ENCODE measurements around the gene CCIN.
"Not testable (repeated sequence)": the region's sequence is repeated elsewhere in the genome, so short reads cannot be mapped to it uniquely, and the experiment has no call there.

Gene CCIN

DNA sequence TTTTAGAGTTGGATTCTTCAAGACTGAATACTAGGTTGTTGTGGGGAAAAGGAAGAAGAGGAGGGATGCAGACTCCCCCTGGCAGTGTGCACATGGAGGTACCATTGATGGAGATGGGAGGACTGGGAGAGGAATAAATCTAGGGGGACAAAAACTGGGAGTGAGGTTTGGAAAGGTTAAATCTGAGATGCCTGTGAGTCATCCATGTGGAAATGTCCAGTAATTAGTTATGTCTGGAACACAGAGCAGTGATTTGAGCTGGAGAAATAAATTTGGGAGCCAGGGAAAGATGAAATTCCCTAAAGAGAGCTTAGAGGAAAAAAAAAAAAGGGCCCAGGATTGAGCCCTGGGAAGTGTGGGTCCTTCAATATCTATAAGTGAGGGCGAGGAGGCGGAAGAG lies 8.0 kb upstream of the CCIN start:
- DNase-seq, result no peak

GRCh38 chr9:36162211-36162738 lies 6.9 kb upstream of the CCIN start:
- DNase-seq, result no peak

DNA sequence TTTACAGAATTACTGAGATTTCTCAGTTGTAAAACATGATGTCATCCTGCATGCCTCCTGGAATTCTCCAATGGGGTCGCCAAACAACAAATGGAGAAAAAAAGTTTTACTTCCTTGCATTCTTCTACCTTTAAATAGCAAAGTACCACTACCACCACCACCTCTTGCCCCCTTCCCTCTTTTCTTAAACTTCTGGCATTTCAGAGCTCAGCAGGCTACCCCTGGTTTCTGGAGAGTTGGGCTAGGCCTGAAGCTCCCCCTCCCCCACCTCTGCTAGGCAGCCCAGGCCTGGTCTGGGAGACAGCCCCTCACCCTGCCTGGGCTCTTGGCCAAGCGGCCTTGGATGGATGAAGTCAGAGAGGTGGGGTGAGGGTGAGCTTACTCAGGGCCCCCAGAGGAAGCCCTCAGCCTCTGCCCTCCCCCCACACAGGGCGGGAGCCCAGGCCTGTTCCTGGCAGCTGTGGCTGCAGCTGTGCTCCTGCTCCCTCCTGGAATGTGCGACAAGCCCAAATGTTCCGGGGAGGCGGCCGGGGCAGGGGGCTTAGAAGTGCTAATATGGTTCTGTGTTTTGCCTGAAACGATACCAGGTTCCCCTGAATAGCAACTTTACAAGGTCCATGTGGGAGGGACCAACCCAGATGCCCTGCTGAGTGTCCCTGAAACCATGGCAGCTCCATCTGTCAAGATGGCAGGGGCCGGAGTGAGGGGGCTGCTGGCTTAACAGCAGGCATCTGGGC lies 6.0 kb upstream of the CCIN start:
- DNase-seq, result no peak

- no peak for DNase-seq
These were observed 5.4 kb upstream of the CCIN start for GRCh38 chr9:36163786-36164170.

- no peak for DNase-seq
These were observed 4.8 kb upstream of the CCIN start for GRCh38 chr9:36164372-36164771.

DNA sequence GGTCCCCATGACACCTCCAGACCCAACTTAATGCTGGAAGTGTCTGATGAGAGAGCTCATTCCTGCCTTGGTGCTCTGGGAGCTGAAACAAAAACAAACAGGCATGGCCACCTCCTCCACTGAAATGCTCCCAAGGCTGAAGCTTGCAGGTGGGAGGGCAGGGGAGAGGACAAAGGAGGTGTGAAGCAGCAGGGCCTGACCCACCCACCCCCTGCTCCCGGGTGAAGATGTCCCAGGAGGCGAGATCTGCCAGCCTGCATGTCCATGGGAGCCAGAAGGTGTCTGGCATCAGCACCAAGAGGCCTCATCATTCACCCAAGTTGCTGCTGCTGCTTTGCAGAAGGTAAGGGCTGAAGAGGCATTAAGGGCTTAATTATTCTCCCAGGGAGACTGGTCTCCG lies 4.2 kb upstream of the CCIN start:
- no peak for DNase-seq

DNA sequence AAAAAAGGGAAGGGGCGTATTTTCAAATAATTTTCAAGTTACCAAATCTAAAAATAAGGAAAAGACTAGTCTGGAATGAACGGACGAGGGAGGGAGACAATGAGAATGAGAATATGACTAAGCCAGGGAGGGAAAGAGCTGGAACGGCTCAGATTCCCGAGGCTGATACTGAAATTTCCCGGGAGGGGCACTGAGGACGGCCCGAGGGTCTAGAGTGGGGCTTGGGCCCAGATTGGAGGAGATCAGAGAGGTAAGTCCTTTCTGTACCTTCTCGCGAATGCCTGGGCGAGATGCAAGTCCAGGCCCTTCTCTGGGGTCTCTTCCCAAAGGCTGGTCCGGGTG lies 3.4 kb upstream of the CCIN start:
- no peak for DNase-seq

DNA sequence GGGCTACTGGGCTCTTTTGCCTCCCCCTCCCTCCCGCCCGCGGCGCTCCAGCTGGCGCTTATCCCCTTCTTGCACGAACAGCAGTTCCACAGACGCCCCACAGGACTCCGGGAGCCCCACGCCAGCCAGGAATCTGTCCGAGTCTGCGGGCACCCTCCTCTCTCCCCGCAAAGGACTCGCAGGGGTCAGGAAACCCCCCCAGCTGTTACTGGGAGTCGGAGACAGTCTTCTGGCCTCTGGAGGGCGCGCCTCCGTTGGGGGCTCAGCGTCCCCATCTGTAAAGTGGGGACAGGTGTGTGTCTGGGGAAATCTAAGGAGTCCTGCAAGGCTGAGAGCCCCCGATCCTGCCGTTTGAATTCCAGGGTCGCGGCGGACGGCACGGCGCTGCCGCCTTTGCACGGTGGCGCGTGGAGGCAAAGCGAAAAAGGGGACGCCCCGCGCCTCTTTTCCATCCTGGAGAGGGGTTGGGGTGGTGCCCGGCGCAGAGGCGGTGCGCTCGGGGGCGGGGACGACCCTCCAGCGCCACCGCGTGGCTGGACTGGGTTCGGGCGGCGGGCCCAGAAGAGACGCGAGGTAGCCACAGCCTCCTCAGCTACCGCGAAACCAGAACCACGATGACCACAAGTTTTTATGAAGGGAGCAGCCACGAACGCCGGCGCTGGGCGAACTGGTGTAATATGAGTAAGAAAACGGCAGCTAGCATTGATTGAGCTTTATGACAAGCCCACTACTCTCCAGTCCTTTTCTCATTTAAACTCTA lies 2.8 kb upstream of the CCIN start:
- peak; percentile 66 for DNase-seq

DNA sequence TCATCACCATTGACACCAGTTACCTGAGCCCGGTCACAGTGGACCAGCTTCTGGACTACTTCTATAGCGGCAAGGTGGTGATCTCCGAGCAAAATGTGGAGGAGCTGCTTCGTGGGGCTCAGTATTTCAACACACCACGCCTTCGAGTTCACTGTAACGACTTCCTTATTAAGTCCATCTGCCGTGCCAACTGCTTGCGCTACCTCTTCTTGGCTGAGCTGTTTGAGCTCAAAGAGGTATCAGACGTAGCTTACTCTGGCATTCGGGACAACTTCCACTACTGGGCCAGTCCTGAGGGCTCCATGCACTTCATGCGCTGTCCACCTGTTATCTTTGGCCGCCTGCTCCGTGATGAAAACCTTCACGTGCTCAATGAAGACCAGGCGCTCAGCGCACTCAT lies 520 bp downstream of the CCIN start:
- DNase-seq, result no peak

DNA sequence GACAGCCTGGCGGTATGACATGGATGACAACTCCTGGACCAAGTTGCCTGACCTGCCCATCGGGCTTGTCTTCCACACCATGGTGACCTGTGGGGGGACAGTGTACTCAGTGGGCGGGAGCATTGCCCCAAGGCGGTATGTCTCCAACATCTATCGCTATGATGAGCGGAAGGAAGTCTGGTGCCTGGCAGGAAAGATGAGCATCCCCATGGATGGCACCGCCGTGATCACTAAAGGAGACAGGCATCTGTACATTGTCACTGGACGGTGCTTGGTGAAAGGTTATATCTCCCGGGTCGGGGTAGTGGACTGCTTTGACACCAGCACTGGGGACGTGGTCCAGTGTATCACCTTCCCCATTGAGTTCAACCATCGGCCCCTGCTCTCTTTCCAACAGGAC lies 1.3 kb downstream of the CCIN start:
- DNase-seq, result no peak

- no peak for DNase-seq
These were observed 4.7 kb downstream of the CCIN start for GRCh38 chr9:36173861-36174260.

DNA sequence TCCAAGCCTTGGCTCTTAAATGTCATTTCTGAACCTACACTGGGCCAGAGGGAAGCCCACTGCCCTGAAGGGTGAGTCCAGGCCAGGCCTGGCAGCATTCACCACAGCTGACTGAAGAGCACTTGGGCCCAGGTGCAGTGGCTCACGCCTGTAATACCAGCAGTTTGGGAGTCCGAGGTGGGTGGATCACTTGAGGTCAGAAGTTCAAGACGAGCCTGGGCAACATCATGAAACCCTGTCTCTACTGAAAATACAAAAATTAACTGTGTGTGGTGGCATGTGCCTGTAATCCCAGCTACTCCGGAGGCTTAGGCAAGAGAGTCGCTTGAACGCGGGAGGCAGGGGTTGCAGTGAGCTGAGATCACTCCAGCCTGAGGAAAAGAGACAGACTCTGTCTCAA lies 5.1 kb downstream of the CCIN start:
- DNase-seq, result no peak

GRCh38 chr9:36174731-36175130 lies 5.5 kb downstream of the CCIN start:
- DNase-seq, result no peak

- DNase-seq, result not testable (repeated sequence)
These were observed 6.0 kb downstream of the CCIN start for GRCh38 chr9:36175209-36175608.

- not testable (repeated sequence) for DNase-seq
These were observed 7.3 kb downstream of the CCIN start for GRCh38 chr9:36176496-36176895.

- DNase-seq, result no peak
These were observed 8.4 kb downstream of the CCIN start for GRCh38 chr9:36177571-36177970.

GRCh38 chr9:36180243-36180642 lies 11.1 kb downstream of the CCIN start:
- not testable (repeated sequence) for DNase-seq

DNA sequence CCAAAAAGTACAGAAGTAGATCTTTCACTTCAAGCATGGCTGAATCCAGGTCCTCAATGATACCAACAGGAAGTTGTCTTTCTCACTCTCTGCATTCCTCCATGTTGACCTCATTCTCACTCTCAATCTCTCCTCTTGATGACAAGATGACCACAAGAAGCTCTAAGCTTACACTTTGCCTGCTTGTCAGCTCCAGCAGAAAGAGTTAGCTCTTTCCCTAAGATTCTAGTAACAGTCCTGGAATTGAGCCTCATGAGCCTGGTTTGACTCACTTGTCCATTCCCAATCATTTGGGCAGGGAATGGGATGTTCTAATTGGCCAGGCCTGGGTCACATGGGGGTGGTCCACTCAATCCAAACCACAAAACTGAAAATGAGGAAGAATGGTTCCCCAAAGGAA lies 18.2 kb downstream of the CCIN start:
- DNase-seq, result no peak

DNA sequence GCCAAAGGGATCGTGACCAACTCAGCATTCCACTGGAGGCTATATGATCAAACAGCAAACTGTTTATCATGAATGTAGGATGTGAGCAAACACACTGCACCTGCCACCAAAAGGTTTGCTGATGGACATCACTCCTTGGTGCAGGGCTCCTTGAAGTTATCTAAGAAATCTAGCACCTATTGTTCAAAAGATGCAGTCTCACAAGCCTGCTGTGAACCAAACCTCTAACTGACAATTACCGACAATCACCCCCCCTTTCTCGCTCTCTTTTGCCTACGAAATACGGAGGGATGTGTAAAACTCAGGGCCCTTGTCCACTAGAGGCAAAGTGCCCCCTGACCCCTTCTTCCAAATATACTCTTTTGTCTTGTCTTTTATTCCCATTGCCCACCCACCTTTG lies 19.0 kb downstream of the CCIN start:
- DNase-seq, result no peak

GRCh38 chr9:36189976-36190375 lies 20.8 kb downstream of the CCIN start:
- DNase-seq, result no peak

DNA sequence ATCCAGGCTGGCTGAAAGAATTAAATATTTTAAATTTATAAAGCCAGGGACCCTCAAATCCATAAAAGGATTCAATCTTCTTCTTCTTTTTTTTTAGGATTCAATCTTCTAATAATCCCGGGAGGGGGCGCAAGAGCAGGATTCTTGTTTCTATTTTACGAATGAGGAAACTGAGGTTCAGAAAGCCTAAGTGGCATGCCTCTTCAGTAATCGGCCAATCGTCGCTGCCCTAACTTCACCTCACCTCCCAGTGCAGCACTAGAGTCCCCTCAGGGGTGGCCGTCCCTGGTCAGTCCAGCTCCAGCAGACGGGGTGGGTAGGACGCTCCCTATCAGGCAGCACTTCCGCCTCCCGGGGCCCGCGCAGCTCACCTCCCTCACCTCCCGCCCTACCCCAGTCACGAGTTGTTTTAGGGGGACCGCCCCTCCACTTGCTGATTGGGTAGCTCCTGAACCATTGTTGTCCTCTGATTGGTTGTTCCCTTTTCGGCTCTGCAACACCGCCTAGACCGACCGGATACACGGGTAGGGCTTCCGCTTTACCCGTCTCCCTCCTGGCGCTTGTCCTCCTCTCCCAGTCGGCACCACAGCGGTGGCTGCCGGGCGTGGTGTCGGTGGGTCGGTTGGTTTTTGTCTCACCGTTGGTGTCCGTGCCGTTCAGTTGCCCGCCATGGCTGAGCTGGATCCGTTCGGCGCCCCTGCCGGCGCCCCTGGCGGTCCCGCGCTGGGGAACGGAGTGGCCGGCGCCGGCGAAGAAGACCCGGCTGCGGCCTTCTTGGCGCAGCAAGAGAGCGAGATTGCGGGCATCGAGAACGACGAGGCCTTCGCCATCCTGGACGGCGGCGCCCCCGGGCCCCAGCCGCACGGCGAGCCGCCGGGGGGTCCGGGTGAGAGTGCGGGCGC lies 21.5 kb downstream of the CCIN start, which contains the start of gene CLTA:
Gene CLTA (plus strand): TSS at position 534 of the 902 bp plus-strand sequence. CDS start 136 bp downstream, at position 670.
- peak; percentile 75 for DNase-seq

DNA sequence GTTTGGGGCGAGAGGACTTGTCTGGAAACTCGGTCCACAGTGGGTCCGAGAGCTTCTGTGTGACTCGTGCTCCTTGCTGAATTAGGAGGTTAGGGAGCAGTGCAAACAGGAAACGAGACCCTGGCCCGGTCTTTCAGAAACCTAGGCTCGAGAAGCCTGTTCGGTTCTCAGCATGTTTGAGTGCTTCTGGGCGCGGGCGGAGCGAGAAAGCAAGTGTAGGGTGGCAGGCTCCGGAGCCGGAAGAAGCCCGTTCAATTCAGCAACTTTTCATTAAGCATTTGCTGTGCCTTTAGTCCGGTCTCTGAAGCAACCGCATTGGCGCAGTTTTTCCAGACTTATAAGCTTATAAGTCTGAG lies 22.1 kb downstream of the CCIN start:
- DNase-seq, result no peak

GRCh38 chr9:36191686-36192085 lies 22.5 kb downstream of the CCIN start:
- no peak for DNase-seq

Measured in activated gamma-delta T cell (primary cell).